ENCODE measurements around the gene NEK2. TPM values are rescaled to one million over a fixed set of nuclear protein-coding genes. Genes with fewer than 3 reads are reported as not detected.

NEK2 gene
- total and polyA plus RNA-seq, 2 donors from 2014 or later: 0.35 TPM; not detected in 1

DNA sequence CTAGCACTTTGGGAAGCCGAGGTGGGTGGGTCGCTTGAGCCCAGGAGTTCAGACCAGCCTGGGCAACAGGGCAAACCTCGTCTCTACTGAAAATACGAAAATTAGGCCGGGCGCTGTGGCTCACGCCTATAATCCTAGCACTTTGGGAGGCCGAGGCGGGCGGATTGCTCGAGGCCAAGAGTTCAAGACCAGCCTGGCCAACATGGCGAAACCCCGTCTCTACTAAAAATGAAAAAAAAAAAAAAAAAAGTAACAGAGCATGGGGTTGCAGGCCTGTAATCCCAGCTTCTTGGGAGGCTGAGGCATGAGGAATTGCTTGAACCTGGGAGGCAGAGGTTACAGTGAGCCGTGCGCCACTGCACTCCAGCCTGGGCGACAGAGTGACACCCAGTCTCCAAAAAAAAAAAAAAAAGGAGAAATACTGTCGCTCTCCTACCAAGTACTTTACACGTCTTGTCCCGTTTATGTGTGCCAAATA is 724 bp upstream of the NEK2 start:
- Histone ChIP-seq H3K9ac (ENCODE audit: low read length in 3 of 3) (peak overlapping the region in 2 of 3 donors; percentile 58 to 81), H3K9me3 (ENCODE audit: control insufficient read depth in 2 of 3, insufficient read depth in 1 of 3, low read length in 3 of 3) (no peaks in the 10 kb centered on the region), H3K4me1 (ENCODE audit: control insufficient read depth in 2 of 3, insufficient read depth in 2 of 3, low read depth in 1 of 3, low read length in 3 of 3) (peaks cover 0 to 4% (median 3%) of the 10 kb centered on the region in 3 donors), H3K36me3 (ENCODE audit: control insufficient read depth in 2 of 3, insufficient read depth in 3 of 3, low read length in 3 of 3) (no peaks in the 10 kb centered on the region), H3K27ac (ENCODE audit: low read depth in 2 of 2, low read length in 2 of 2) (no peak overlapping the region), H3K4me3 (ENCODE audit: low read length in 3 of 3) (peak overlapping the region; percentile 17 to 78 (median 70)), H3K27me3 (ENCODE audit: control insufficient read depth, insufficient read depth, low read length) (no peaks in the 10 kb centered on the region)
- intact Hi-C loops (cut with DNase I): no loop called here
- FAIRE-seq: no peak
- DNase-seq: peak in 1 of 5 donors; percentile 78
- TF ChIP-seq, protein P1, sequence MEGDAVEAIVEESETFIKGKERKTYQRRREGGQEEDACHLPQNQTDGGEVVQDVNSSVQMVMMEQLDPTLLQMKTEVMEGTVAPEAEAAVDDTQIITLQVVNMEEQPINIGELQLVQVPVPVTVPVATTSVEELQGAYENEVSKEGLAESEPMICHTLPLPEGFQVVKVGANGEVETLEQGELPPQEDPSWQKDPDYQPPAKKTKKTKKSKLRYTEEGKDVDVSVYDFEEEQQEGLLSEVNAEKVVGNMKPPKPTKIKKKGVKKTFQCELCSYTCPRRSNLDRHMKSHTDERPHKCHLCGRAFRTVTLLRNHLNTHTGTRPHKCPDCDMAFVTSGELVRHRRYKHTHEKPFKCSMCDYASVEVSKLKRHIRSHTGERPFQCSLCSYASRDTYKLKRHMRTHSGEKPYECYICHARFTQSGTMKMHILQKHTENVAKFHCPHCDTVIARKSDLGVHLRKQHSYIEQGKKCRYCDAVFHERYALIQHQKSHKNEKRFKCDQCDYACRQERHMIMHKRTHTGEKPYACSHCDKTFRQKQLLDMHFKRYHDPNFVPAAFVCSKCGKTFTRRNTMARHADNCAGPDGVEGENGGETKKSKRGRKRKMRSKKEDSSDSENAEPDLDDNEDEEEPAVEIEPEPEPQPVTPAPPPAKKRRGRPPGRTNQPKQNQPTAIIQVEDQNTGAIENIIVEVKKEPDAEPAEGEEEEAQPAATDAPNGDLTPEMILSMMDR (IDR thresholded peaks at IDR 0.05; ENCODE audit: borderline replicate concordance, extremely low read depth, insufficient read depth): no peak

DNA sequence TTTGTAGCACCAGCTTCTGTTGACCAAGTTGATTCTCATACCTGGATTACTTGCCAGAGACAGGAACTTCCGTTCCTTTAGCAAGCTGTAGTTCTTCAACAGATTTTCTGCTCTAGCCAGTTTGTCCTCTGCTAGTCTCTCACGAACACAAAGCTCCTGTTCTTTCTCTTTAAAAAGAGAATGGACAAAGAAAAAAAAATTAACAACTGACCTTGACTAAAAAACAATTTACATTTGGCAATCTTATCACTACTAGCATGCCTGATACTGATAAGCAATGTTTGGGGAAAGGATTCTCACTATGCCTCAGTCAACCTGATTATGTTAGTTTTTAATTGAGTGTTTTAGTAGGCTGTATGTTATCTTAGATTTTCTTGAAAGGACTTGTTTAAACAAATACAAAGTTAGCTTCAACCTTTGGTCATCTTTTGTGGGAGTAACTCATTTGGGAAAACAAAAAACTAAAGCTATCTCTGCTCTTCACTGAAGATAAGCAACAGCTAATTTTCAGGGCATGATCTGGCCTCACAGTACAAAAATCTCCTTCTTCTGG is 8.3 kb downstream of the NEK2 start:
- Histone ChIP-seq H3K36me3 (ENCODE audit: control insufficient read depth in 2 of 3, insufficient read depth in 3 of 3, low read length in 3 of 3) (no peaks in the 10 kb centered on the region), H3K4me1 (ENCODE audit: control insufficient read depth in 2 of 3, insufficient read depth in 2 of 3, low read depth in 1 of 3, low read length in 3 of 3) (no peaks in the 10 kb centered on the region), H3K27ac (ENCODE audit: low read depth in 2 of 2, low read length in 2 of 2) (no peak overlapping the region), H3K9me3 (ENCODE audit: control insufficient read depth in 2 of 3, insufficient read depth in 1 of 3, low read length in 3 of 3) (no peaks in the 10 kb centered on the region), H3K9ac (ENCODE audit: low read length in 3 of 3) (no peak overlapping the region), H3K27me3 (ENCODE audit: control insufficient read depth, insufficient read depth, low read length) (no peaks in the 10 kb centered on the region), H3K4me3 (ENCODE audit: low read length in 3 of 3) (no peak overlapping the region)
- TF ChIP-seq, protein P1 (IDR thresholded peaks at IDR 0.05; ENCODE audit: borderline replicate concordance, extremely low read depth, insufficient read depth): no peak
- DNase-seq (no peak), FAIRE-seq (no peak)
- intact Hi-C loops (cut with DNase I): no loop called here

DNA sequence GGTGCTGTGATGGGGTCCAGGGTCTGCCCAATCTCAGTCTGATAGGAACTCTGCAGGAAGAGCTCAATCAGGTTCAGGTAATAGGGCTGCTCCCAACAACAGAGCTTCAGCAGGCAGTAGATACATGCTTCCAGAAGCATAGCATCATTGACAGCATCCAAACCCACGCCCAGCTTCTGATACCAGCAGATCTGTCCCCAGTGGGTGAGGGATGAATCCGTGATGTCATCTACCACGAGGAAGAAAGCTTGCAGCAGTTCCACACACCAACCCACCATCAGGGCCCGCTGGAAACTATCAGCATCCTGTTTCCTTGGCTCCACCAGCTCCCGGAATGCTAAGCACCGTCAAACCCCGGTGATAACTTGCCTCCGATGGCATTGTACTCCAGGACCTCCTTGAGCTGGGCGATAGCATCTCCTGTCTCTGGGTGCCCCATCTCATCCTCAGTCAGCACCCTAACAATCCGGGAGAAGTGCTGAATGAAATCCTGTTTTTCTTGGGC is 14.7 kb downstream of the NEK2 start:
- Histone ChIP-seq H3K36me3 (ENCODE audit: control insufficient read depth in 2 of 3, insufficient read depth in 3 of 3, low read length in 3 of 3) (no peaks in the 10 kb centered on the region), H3K4me3 (ENCODE audit: low read length in 3 of 3) (no peak overlapping the region)
- FAIRE-seq: no peak

More for the DNA sequence above, 14.7 kb downstream of the NEK2 start:
- no peak overlapping the region for H3K27ac ChIP-seq (ENCODE audit: low read depth in 2 of 2, low read length in 2 of 2)
- TF ChIP-seq, protein P1 (IDR thresholded peaks at IDR 0.05; ENCODE audit: borderline replicate concordance, extremely low read depth, insufficient read depth): no peak
- DNase-seq: no peak
- H3K27me3 ChIP-seq (ENCODE audit: control insufficient read depth, insufficient read depth, low read length): no peaks in the 10 kb centered on the region
- no peak overlapping the region for H3K9ac ChIP-seq (ENCODE audit: low read length in 3 of 3)
- H3K4me1 ChIP-seq (ENCODE audit: control insufficient read depth in 2 of 3, insufficient read depth in 2 of 3, low read depth in 1 of 3, low read length in 3 of 3): no peaks in the 10 kb centered on the region
- H3K9me3 ChIP-seq (ENCODE audit: control insufficient read depth in 2 of 3, insufficient read depth in 1 of 3, low read length in 3 of 3): no peaks in the 10 kb centered on the region
- intact Hi-C loops (cut with DNase I): no loop called here
